ENCODE measurements around the gene DLX2.

DNA sequence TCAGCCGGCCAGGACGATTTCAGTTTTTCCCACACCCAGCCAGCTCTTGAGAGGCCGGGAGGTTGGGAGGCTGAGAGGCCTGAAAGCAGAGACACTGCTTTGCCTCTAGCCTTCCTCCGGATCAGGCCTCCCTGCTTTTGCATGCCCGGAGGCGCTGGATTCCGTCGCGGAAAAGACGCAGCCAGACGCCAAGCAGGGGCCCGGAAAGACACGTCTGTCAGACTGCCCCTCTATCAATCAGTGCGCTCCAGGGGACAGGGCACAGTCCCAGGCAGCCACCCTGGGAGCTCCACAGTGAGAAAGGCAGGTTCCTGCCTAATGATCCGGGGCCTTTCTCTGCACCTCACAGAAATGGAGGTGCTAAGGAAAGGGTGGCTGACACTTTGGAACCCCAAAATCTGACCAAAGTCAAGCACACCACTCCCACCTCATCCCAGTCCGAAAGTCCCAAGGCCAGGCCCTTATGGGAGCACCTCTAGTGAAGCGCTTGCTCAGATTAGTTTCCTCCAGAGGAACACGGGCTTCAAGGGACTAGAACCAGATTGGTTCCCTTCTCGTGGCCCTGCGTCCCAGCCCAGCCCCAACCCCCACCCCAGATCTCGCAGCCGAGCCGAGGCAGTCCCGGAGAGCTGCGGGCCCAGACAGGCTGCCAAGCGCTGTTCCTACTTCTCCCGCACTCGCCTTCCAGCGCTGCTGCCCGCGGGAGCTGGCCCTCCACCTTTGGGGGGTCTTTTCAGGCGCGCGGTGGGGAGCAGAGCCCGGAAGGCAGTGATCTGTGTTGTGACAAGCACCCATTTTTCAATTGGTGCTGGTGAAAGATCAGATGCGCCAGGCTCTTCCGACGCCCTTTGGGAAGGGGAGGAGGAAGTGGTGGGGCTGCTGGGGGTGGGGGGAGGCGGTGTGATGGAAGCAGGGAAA is 12.4 kb downstream of the DLX2 start:
- no peak for TF ChIP-seq CTCF (IDR thresholded peaks at IDR 0.05; ENCODE audit: poor library complexity)
- no peak for TF ChIP-seq EZH2 (IDR thresholded peaks at IDR 0.05; ENCODE audit: borderline replicate concordance)
